22Rv1 (cell line): ENCODE results near the gene TDO2.

Experiments used
- H3K27ac ChIP-seq: fragments of 450-650 bp; 2 replicates; pipeline ENCODE4 v1.5.1; 2017
- CTCF ChIP-seq: fragments of 450-650 bp; IDR thresholded peaks from 2 replicates; pipeline ENCODE4 v1.5.1; 2017; ENCODE audit warnings: mild to moderate bottlenecking
- ZFX ChIP-seq: fragments of 450-650 bp; IDR thresholded peaks from 2 replicates; pipeline ENCODE4 v1.6.1; 2017; ENCODE audit warnings: antibody characterized with exemption, borderline replicate concordance

The TDO2 gene

GRCh38 chr4:155903453-155903852, at the start of gene TDO2:
Gene TDO2 (plus strand): TSS chr4:155903696. CDS start chr4:155903759, 63 bp downstream.
- no peak within 1 kb of the TSS for H3K27ac ChIP-seq
- TF ChIP-seq CTCF (no peak), ZFX (no peak)

- no peak overlapping the region for H3K27ac ChIP-seq
- TF ChIP-seq ZFX (no peak), CTCF (no peak)
These were observed 48.8 kb upstream of the TDO2 start for GRCh38 chr4:155854582-155855226.

- no peak for TF ChIP-seq ZFX
- no peak for TF ChIP-seq CTCF
These were observed 47.6 kb upstream of the TDO2 start for GRCh38 chr4:155855897-155856296.

GRCh38 chr4:155866177-155866576, 37.3 kb upstream of the TDO2 start, which contains the start of gene ASIC5:
Gene ASIC5 (minus strand): TSS chr4:155866277. CDS start chr4:155866226, 51 bp downstream.
- no peak within 1 kb of the TSS for H3K27ac ChIP-seq
- TF ChIP-seq ZFX (no peak), CTCF (no peak)

More at GRCh38 chr4:155855897-155856296, 47.6 kb upstream of the TDO2 start:
- no peak overlapping the region for H3K27ac ChIP-seq

- TF ChIP-seq CTCF (no peak), ZFX (no peak)
These were observed 27.6 kb upstream of the TDO2 start for GRCh38 chr4:155875878-155876277.

GRCh38 chr4:155877971-155878370, 25.5 kb upstream of the TDO2 start:
- TF ChIP-seq CTCF (no peak), ZFX (no peak)
- no peak overlapping the region for H3K27ac ChIP-seq

More at GRCh38 chr4:155875878-155876277, 27.6 kb upstream of the TDO2 start:
- H3K27ac ChIP-seq: no peak overlapping the region

- no peak for TF ChIP-seq CTCF
- TF ChIP-seq ZFX: no peak
- no peak overlapping the region for H3K27ac ChIP-seq
These were observed 24.9 kb upstream of the TDO2 start for GRCh38 chr4:155878611-155879010.
